ENCODE results near the gene CHAMP1. TPM values are rescaled to one million over a fixed set of nuclear protein-coding genes. Genes with fewer than 3 reads are reported as not detected.

CHAMP1 gene
- total RNA-seq, 1 donor from 2014 or later = 17.1 TPM

GRCh38 chr13:114318624-114319023 is 4.3 kb downstream of the CHAMP1 start:
- no peak for DNase-seq (ENCODE audit: low spot score in 2 of 2)
- TF ChIP-seq CTCF (IDR thresholded peaks at IDR 0.05) = no peak
- intact Hi-C loops (cut with DNase I) = no loop called here
- Histone ChIP-seq H3K27ac (no peak overlapping the region), H3K4me1 (peaks cover 4 to 19% of the 10 kb centered on the region in 2 donors), H3K27me3 (no peaks in the 10 kb centered on the region), H3K4me3 (no peak overlapping the region), H3K9me3 (no peaks in the 10 kb centered on the region), H3K36me3 (peaks cover 27 to 32% of the 10 kb centered on the region in 2 donors)

GRCh38 chr13:114319441-114319913 is 5.2 kb downstream of the CHAMP1 start:
- H3K4me1 ChIP-seq = peaks cover 4 to 18% of the 10 kb centered on the region in 2 donors
- peaks cover 36 to 40% of the 10 kb centered on the region in 2 donors for H3K36me3 ChIP-seq
- no peaks in the 10 kb centered on the region for H3K27me3 ChIP-seq
- no peaks in the 10 kb centered on the region for H3K9me3 ChIP-seq
- no peak for DNase-seq (ENCODE audit: low spot score in 2 of 2)
- no peak overlapping the region for H3K4me3 ChIP-seq
- H3K27ac ChIP-seq = no peak overlapping the region
- no peak for TF ChIP-seq CTCF (IDR thresholded peaks at IDR 0.05)
- intact Hi-C loops (cut with DNase I) = no loop called here

- Histone ChIP-seq H3K4me3 (no peak overlapping the region), H3K27ac (no peak overlapping the region), H3K4me1 (peaks cover 4 to 17% of the 10 kb centered on the region in 2 donors), H3K9me3 (no peaks in the 10 kb centered on the region), H3K36me3 (peaks cover 41 to 46% of the 10 kb centered on the region in 2 donors), H3K27me3 (no peaks in the 10 kb centered on the region)
- DNase-seq (ENCODE audit: low spot score in 2 of 2) = no peak
- TF ChIP-seq CTCF (IDR thresholded peaks at IDR 0.05) = no peak
- intact Hi-C loops (cut with DNase I) = no loop called here
Measured at GRCh38 chr13:114320065-114320464, 5.8 kb downstream of the CHAMP1 start.

GRCh38 chr13:114321256-114321655 is 7.0 kb downstream of the CHAMP1 start:
- Histone ChIP-seq H3K27ac (no peak overlapping the region), H3K9me3 (no peaks in the 10 kb centered on the region), H3K36me3 (peaks cover 44 to 52% of the 10 kb centered on the region in 2 donors), H3K4me1 (peaks cover under 1 to 5% of the 10 kb centered on the region in 2 donors), H3K4me3 (no peak overlapping the region), H3K27me3 (no peaks in the 10 kb centered on the region)
- intact Hi-C loops (cut with DNase I) = no loop called here
- no peak for DNase-seq (ENCODE audit: low spot score in 2 of 2)
- TF ChIP-seq CTCF (IDR thresholded peaks at IDR 0.05) = no peak

GRCh38 chr13:114323349-114323748 is 9.0 kb downstream of the CHAMP1 start:
- Histone ChIP-seq H3K9me3 (no peaks in the 10 kb centered on the region), H3K4me3 (no peak overlapping the region), H3K4me1 (peaks cover 0 to 2% of the 10 kb centered on the region in 2 donors), H3K36me3 (peaks cover 53 to 61% of the 10 kb centered on the region in 2 donors), H3K27me3 (no peaks in the 10 kb centered on the region), H3K27ac (no peak overlapping the region)
- no peak for DNase-seq (ENCODE audit: low spot score in 2 of 2)
- intact Hi-C loops (cut with DNase I) = no loop called here
- no peak for TF ChIP-seq CTCF (IDR thresholded peaks at IDR 0.05)

GRCh38 chr13:114324334-114324733 is 10.0 kb downstream of the CHAMP1 start:
- TF ChIP-seq CTCF (IDR thresholded peaks at IDR 0.05) = no peak
- DNase-seq (ENCODE audit: low spot score in 2 of 2) = no peak
- no peak overlapping the region for H3K4me3 ChIP-seq
- H3K27ac ChIP-seq = no peak overlapping the region
- H3K9me3 ChIP-seq = no peaks in the 10 kb centered on the region
- no peaks in the 10 kb centered on the region for H3K27me3 ChIP-seq
- H3K36me3 ChIP-seq = peaks cover 54 to 65% of the 10 kb centered on the region in 2 donors
- H3K4me1 ChIP-seq = no peaks in the 10 kb centered on the region
- intact Hi-C loops (cut with DNase I) = no loop called here

Measured in ascending aorta (tissue), 2 donors.